Muscle of back (tissue), 11 donors: Measurements from ENCODE around the gene FUZ. TPM values are rescaled to one million over a fixed set of nuclear protein-coding genes. Genes with fewer than 3 reads are reported as not detected.

Experiments used
- DNase-seq, 3 donors: peaks; one replicate each; pipeline versions ENCODE4 v3.0.0 to v3.0.0-alpha.2; 2013
- polyA plus RNA-seq, 10 donors: library from polyadenylated mRNA; unstranded; fragments of 120-200 nt; gene quantifications; one replicate each; pipeline ENCODE4 v1.2.1, GENCODE V29; 2013; ENCODE audit not compliant: insufficient read length in 10 of 10

FUZ gene
- polyA plus RNA-seq, 10 donors: 13.3 to 21.5 (median 16.0) TPM

DNA sequence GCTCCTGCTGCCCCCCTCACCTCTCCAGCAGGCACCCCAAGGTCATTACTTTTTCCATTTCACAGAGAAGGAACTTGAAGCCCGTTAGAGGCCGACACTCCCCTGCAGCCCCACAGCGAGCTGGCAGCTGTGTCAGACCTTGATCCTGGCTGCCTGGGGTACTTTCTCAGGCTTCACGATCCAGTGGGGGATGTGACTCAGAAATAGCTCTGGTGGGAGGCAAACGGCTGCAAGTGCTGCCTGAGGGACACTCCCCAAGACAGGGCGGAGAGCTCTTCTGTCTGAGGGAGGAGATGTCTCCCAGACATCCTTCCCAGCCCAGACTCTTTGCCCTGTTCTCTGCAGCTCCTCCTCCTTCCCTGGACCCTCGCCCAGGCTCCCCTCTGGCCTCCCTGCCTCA, 54.8 kb downstream of the FUZ start:
- peak in 1 of 3 donors; percentile 52 for DNase-seq

Other genes with a start within 250 kb of the FUZ start
- 10 to 100 TPM; 42.8 to 73.0 (median 54.0) TPM for gene NOSIP, start 232.7 kb downstream of the FUZ start, polyA plus RNA-seq
- under 1 TPM; 0.22 to 0.81 (median 0.57) TPM for gene PRRG2, start 232.0 kb downstream of the FUZ start, polyA plus RNA-seq
- gene PRR12, start 222.1 kb downstream of the FUZ start, polyA plus RNA-seq: 10 to 100 TPM; 12.2 to 20.5 (median 16.1) TPM
- gene RRAS, start 173.1 kb downstream of the FUZ start, polyA plus RNA-seq: 10 to 100 TPM; 24.2 to 35.5 (median 30.9) TPM
- gene SCAF1, start 171.1 kb downstream of the FUZ start, polyA plus RNA-seq: 10 to 100 TPM; 19.3 to 32.8 (median 25.3) TPM
- 10 to 100 TPM; 25.2 to 44.4 (median 33.7) TPM for gene IRF3, start 147.4 kb downstream of the FUZ start, polyA plus RNA-seq
- 10 to 100 TPM; 21.3 to 32.7 (median 25.3) TPM for gene BCL2L12, start 147.4 kb downstream of the FUZ start, polyA plus RNA-seq
- gene PRMT1, start 136.0 kb downstream of the FUZ start, polyA plus RNA-seq: 100 to 1,000 TPM; 169 to 194 (median 184) TPM
- 1 to 10 TPM in 4 of 10 donors, under 1 TPM in 6; 0.47 to 1.4 (median 0.93) TPM for gene ADM5, start 123.7 kb downstream of the FUZ start, polyA plus RNA-seq
- 10 to 100 TPM in 3 of 10 donors, 1 to 10 TPM in 7; 7.0 to 21.4 (median 9.7) TPM for gene CPT1C, start 122.2 kb downstream of the FUZ start, polyA plus RNA-seq
- 1 to 10 TPM in 2 of 10 donors, under 1 TPM in 8; 0.39 to 1.2 (median 0.81) TPM for gene TSKS, start 50.0 kb downstream of the FUZ start, polyA plus RNA-seq
- 10 to 100 TPM; 47.9 to 61.1 (median 54.5) TPM for gene AP2A1, start 46.3 kb downstream of the FUZ start, polyA plus RNA-seq
- gene MED25, start 5.0 kb upstream of the FUZ start, polyA plus RNA-seq: 10 to 100 TPM; 22.4 to 33.5 (median 29.0) TPM
- gene PTOV1, start 37.9 kb upstream of the FUZ start, polyA plus RNA-seq: 100 to 1,000 TPM; 162 to 212 (median 191) TPM
- gene PNKP, start 54.3 kb upstream of the FUZ start, polyA plus RNA-seq: 10 to 100 TPM; 17.2 to 41.4 (median 26.2) TPM
- 10 to 100 TPM; 27.4 to 39.4 (median 32.2) TPM for gene AKT1S1, start 64.1 kb upstream of the FUZ start, polyA plus RNA-seq
- 10 to 100 TPM; 28.2 to 39.9 (median 31.9) TPM for gene TBC1D17, start 64.4 kb upstream of the FUZ start, polyA plus RNA-seq
- gene IL4I1, start 83.6 kb upstream of the FUZ start, polyA plus RNA-seq: 1 to 10 TPM in 3 of 10 donors, under 1 TPM in 7; 0.46 to 1.2 (median 0.81) TPM
- gene ATF5, start 115.9 kb upstream of the FUZ start, polyA plus RNA-seq: 10 to 100 TPM; 14.5 to 30.1 (median 23.7) TPM
- gene NUP62, start 116.2 kb upstream of the FUZ start, polyA plus RNA-seq: 10 to 100 TPM; 39.3 to 61.8 (median 47.7) TPM
- 1 to 10 TPM in 2 of 10 donors, under 1 TPM in 8; 0.51 to 1.2 (median 0.80) TPM for gene SIGLEC11, start 147.9 kb upstream of the FUZ start, polyA plus RNA-seq
- 10 to 100 TPM; 15.1 to 23.0 (median 19.6) TPM for gene VRK3, start 212.1 kb upstream of the FUZ start, polyA plus RNA-seq
- gene ZNF473, start 212.7 kb upstream of the FUZ start, polyA plus RNA-seq: 1 to 10 TPM; 6.2 to 9.0 (median 7.5) TPM